ENCODE results near the gene NGF.

GRCh38 chr1:115280064-115280463, 58.0 kb downstream of the NGF start:
- TF ChIP-seq, protein P1, sequence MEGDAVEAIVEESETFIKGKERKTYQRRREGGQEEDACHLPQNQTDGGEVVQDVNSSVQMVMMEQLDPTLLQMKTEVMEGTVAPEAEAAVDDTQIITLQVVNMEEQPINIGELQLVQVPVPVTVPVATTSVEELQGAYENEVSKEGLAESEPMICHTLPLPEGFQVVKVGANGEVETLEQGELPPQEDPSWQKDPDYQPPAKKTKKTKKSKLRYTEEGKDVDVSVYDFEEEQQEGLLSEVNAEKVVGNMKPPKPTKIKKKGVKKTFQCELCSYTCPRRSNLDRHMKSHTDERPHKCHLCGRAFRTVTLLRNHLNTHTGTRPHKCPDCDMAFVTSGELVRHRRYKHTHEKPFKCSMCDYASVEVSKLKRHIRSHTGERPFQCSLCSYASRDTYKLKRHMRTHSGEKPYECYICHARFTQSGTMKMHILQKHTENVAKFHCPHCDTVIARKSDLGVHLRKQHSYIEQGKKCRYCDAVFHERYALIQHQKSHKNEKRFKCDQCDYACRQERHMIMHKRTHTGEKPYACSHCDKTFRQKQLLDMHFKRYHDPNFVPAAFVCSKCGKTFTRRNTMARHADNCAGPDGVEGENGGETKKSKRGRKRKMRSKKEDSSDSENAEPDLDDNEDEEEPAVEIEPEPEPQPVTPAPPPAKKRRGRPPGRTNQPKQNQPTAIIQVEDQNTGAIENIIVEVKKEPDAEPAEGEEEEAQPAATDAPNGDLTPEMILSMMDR (IDR thresholded peaks at IDR 0.05) = no peak
- no peak for TF ChIP-seq POLR2A (IDR thresholded peaks at IDR 0.05)

Data from testis (tissue), 2 donors.